Measurements from ENCODE around the gene HOOK2. TPM values are rescaled to one million over a fixed set of nuclear protein-coding genes. Genes with fewer than 3 reads are reported as not detected.

The HOOK2 gene
- total RNA-seq, 1 donor from 2014 or later, result 58.5 TPM

DNA sequence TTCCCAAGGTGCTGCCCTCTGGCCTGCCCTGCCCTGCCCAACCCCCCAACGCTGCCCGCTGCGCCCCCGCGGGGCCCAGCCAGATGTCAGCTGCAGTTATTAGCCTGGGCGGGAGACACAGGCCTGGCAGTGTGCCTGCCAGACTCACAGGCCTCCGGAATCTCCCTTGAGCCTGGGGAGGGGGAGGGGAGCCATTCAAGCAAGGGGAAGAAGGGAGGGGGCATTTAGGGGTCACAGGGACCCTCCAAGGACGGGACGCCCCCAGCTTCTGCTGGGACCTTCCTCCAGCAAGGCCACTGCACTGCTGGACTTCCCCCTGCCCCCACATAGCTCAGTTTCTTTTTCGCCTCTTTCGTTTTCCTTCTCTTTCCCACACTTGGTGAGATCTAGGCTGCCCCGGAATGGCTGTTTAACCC, 13.3 kb upstream of the HOOK2 start:
- peak overlapping the region; percentile 95 to 96 for H3K27ac ChIP-seq

DNA sequence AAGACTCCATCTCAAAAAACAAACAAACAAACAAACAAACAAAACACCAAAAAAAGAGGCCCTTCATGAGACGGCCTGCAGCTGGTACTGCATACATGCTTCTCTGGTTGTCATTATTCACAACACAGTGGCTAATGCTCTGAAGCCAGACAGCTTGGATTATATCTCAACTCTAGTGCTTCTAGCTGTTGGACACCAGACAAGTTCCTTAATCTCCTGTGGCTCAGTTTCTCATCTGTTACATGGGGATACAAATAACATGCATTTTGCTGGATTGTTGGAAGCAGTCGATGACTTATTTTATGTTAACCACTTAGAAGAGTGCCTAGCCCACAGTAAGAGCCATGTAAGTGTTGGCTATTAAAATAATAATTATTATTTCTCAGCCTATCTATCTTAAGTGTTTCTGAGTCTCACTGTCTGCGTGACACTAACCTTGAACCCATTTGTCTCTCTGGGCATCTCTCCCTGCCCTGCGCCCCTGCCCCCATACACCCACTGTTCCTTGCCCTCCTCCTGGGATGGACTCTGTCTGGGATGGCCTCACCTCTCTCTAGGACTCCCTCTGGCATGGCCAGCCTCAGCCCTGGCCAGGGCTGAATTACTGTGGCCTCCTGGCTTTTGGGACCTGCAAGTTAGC, 12.8 kb upstream of the HOOK2 start:
- Histone ChIP-seq H3K27ac (peak overlapping the region; percentile 95 to 96), H3K9me3 (no peaks in the 10 kb centered on the region), H3K4me3 (peak overlapping the region; percentile 83 to 90), H3K36me3 (peaks cover 5 to 6% of the 10 kb centered on the region in 2 donors), H3K4me1 (peaks cover 44 to 58% of the 10 kb centered on the region in 2 donors), H3K27me3 (no peaks in the 10 kb centered on the region)
- TF ChIP-seq, protein P1, sequence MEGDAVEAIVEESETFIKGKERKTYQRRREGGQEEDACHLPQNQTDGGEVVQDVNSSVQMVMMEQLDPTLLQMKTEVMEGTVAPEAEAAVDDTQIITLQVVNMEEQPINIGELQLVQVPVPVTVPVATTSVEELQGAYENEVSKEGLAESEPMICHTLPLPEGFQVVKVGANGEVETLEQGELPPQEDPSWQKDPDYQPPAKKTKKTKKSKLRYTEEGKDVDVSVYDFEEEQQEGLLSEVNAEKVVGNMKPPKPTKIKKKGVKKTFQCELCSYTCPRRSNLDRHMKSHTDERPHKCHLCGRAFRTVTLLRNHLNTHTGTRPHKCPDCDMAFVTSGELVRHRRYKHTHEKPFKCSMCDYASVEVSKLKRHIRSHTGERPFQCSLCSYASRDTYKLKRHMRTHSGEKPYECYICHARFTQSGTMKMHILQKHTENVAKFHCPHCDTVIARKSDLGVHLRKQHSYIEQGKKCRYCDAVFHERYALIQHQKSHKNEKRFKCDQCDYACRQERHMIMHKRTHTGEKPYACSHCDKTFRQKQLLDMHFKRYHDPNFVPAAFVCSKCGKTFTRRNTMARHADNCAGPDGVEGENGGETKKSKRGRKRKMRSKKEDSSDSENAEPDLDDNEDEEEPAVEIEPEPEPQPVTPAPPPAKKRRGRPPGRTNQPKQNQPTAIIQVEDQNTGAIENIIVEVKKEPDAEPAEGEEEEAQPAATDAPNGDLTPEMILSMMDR (IDR thresholded peaks at IDR 0.05), result no peak
- intact Hi-C loops (cut with DNase I), result loop anchor here (10.0 kb wide), 1 partner anchor 1253 kb away; the partner anchor contains the start of gene CNN1
- no peak for DNase-seq (ENCODE audit: low spot score in 2 of 2)

More for the DNA sequence above, 13.3 kb upstream of the HOOK2 start:
- intact Hi-C loops (cut with DNase I), result loop anchor here (10.0 kb wide), 1 partner anchor 1254 kb away; the partner anchor contains the start of gene CNN1
- Histone ChIP-seq H3K36me3 (peaks cover 5 to 6% of the 10 kb centered on the region in 2 donors), H3K9me3 (no peaks in the 10 kb centered on the region), H3K27me3 (no peaks in the 10 kb centered on the region), H3K4me1 (peaks cover 40 to 53% of the 10 kb centered on the region in 2 donors), H3K4me3 (peak overlapping the region; percentile 83 to 90)
- DNase-seq (ENCODE audit: low spot score in 2 of 2), result peak; percentile 57 to 90
- TF ChIP-seq, protein P1 (IDR thresholded peaks at IDR 0.05), result no peak

DNA sequence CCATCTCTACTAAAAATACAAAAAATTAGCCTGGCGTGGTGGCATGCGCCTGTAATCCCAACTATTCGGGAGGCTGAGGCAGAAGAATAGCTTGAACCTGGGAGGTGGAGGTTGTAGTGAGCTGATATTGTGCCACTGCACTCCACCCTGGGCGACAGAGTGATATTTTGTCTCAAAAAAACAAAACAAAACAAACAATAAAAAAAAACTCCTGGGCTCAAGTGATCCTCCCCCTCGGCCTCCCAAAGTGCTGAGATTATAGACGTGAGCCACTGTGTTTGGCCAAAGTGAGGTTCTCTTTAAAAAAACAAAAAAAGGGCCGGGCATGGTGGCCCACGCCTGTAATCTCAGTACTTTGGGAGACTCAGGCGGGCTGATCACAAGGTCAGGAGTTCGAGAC, 12.1 kb upstream of the HOOK2 start:
- H3K4me3 ChIP-seq, result no peak overlapping the region
- H3K4me1 ChIP-seq, result peaks cover 49 to 64% of the 10 kb centered on the region in 2 donors
- H3K27ac ChIP-seq, result peak overlapping the region; percentile 95 to 96
- intact Hi-C loops (cut with DNase I), result loop anchor here (10.0 kb wide), 1 partner anchor 1253 kb away; the partner anchor contains the start of gene CNN1
- peaks cover 3 to 5% of the 10 kb centered on the region in 2 donors for H3K36me3 ChIP-seq
- no peaks in the 10 kb centered on the region for H3K27me3 ChIP-seq
- H3K9me3 ChIP-seq, result no peaks in the 10 kb centered on the region
- TF ChIP-seq, protein P1 (IDR thresholded peaks at IDR 0.05), result no peak
- no peak for DNase-seq (ENCODE audit: low spot score in 2 of 2)

DNA sequence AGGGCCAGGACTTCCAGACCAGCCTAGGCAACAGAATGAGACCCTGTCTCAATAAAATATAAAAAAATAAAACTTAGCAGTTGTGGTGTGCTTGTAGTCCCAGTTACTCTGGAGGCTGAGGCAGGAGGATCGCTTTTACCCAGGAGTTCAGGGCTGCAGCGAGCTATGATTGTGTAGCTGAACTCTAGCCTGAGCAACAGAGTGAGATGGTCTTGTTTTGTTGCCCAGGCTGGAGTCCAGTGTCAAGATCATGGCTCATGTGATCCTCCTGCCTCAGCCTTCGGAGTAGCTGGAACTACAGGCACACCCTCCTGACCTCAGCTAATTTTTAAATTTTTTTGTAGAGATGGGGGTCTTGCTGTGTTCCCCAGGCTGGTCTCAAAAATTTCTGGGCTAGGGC, 11.6 kb upstream of the HOOK2 start:
- H3K27me3 ChIP-seq, result no peaks in the 10 kb centered on the region
- DNase-seq (ENCODE audit: low spot score in 2 of 2), result no peak
- peaks cover 51 to 69% of the 10 kb centered on the region in 2 donors for H3K4me1 ChIP-seq
- H3K4me3 ChIP-seq, result no peak overlapping the region
- TF ChIP-seq, protein P1 (IDR thresholded peaks at IDR 0.05), result no peak
- H3K27ac ChIP-seq, result peak overlapping the region; percentile 95 to 96
- peaks cover 0 to under 1% of the 10 kb centered on the region in 2 donors for H3K36me3 ChIP-seq
- H3K9me3 ChIP-seq, result no peaks in the 10 kb centered on the region
- intact Hi-C loops (cut with DNase I), result loop anchor here (10.0 kb wide), 1 partner anchor 1252 kb away; the partner anchor contains the start of gene CNN1

DNA sequence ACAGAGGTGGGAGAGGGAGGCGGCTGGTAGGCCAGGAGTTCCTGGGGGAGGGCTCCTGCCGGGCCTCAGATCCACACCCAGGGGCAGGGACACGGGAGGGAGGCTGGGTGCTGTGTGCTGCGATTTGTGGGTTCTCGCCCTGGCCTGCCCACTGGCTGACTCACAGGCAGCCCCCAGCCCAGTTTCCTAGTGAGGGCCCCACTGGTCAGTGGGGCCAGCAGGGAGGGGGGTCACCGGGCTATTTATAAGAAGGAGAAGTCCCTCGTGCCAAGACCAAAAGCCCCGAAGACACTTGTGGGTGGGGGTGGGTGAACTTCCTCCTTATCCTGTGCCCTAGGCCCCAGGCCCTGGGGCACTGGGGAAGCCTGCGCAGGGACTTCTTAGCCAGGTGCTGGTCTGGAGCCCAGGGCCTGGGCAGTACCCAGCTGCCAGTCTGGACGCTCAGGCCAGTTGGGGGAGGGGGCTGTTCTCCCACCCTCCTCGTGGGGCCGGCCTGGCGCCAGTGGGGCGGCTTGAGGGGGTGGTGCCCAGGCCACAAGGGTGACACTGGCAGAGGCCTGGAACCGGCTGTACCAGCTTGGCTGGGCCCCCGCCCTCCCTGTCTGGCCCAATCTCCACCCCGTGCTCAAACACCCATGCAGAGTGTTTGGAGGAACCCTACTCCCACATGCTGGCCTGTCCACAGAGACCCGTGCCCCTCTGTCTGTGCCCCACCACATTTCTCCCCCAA, 11.0 kb upstream of the HOOK2 start:
- H3K4me1 ChIP-seq, result peaks cover 51 to 71% of the 10 kb centered on the region in 2 donors
- peak; percentile 72 to 89 for DNase-seq (ENCODE audit: low spot score in 2 of 2)

More for the DNA sequence above, 11.0 kb upstream of the HOOK2 start:
- peak overlapping the region; percentile 95 to 96 for H3K27ac ChIP-seq
- intact Hi-C loops (cut with DNase I), result loop anchor here (10.0 kb wide), 1 partner anchor 1252 kb away; the partner anchor contains the start of gene CNN1
- no peaks in the 10 kb centered on the region for H3K9me3 ChIP-seq
- H3K36me3 ChIP-seq, result no peaks in the 10 kb centered on the region
- TF ChIP-seq, protein P1 (IDR thresholded peaks at IDR 0.05), result no peak
- H3K27me3 ChIP-seq, result no peaks in the 10 kb centered on the region
- no peak overlapping the region for H3K4me3 ChIP-seq

All from ascending aorta (tissue), 2 donors.